ENCODE measurements around the gene PRAC1. TPM values are rescaled to one million over a fixed set of nuclear protein-coding genes. Genes with fewer than 3 reads are reported as not detected.

The PRAC1 gene
- not detected for total RNA-seq
- polyA plus RNA-seq = not detected
- total RNA-seq = 0 reads per million in 6 experiments

GRCh38 chr17:48722201-48722907 is at the start of gene PRAC1:
Gene PRAC1 (minus strand): TSS chr17:48722518. CDS start chr17:48722392, 126 bp downstream.
- ATAC-seq (no peak), DNase-seq (no peak)
- Mint-ChIP-seq H3K27ac (peak within 1 kb of the TSS in 1 of 10 donors; percentile 34), H3K27me3 (peaks cover 61 to 98% (median 83%) of the 10 kb centered on the region in 5 donors), H3K9me3 (peaks cover 0 to 12% (median 3%) of the 10 kb centered on the region in 9 donors), H3K4me1 (peaks cover 20 to 49% (median 44%) of the 10 kb centered on the region in 4 donors), H3K4me3 (peak within 1 kb of the TSS in 8 of 10 donors; percentile 49 to 82 (median 76)), H3K36me3 (peaks cover 0 to 17% (median 13%) of the 10 kb centered on the region in 3 donors)
- POLR2A ChIA-PET = interaction anchor here (1.6 kb wide), 2 partner anchors 10 kb away, joined by 3 read pairs; no protein-coding TSS in a partner anchor

- ATAC-seq (no peak), DNase-seq (no peak)
- no peak overlapping the region for H3K4me3 Mint-ChIP-seq
- H3K9me3 Mint-ChIP-seq = no peaks in the 10 kb centered on the region
- POLR2A ChIA-PET = no interaction called here
- peaks cover 26 to 48% (median 41%) of the 10 kb centered on the region in 5 donors for H3K27me3 Mint-ChIP-seq
- peaks cover 0 to 4% (median 0%) of the 10 kb centered on the region in 3 donors for H3K36me3 Mint-ChIP-seq
- no peak overlapping the region for H3K27ac Mint-ChIP-seq
- H3K4me1 Mint-ChIP-seq = no peaks in the 10 kb centered on the region
Observed at GRCh38 chr17:48770954-48771353, 48.6 kb upstream of the PRAC1 start.

- no peaks in the 10 kb centered on the region for H3K4me1 Mint-ChIP-seq
- peaks cover 26 to 56% (median 41%) of the 10 kb centered on the region in 5 donors for H3K27me3 Mint-ChIP-seq
- H3K27ac Mint-ChIP-seq = no peak overlapping the region
- H3K36me3 Mint-ChIP-seq = peaks cover 0 to 4% (median 0%) of the 10 kb centered on the region in 3 donors
- ATAC-seq (no peak), DNase-seq (no peak)
- POLR2A ChIA-PET = interaction anchor here (0.6 kb wide), 1 partner anchor 134 kb away, joined by 3 read pairs; no protein-coding TSS in a partner anchor
- H3K9me3 Mint-ChIP-seq = no peaks in the 10 kb centered on the region
- no peak overlapping the region for H3K4me3 Mint-ChIP-seq
Observed at GRCh38 chr17:48769009-48769675, 46.8 kb upstream of the PRAC1 start.

GRCh38 chr17:48767263-48767774 is 45.0 kb upstream of the PRAC1 start:
- no peak overlapping the region for H3K4me3 Mint-ChIP-seq
- ATAC-seq = no peak
- no peak overlapping the region for H3K27ac Mint-ChIP-seq
- DNase-seq = no peak
- no peaks in the 10 kb centered on the region for H3K9me3 Mint-ChIP-seq
- H3K4me1 Mint-ChIP-seq = no peaks in the 10 kb centered on the region
- H3K27me3 Mint-ChIP-seq = peaks cover 24 to 73% (median 52%) of the 10 kb centered on the region in 5 donors
- POLR2A ChIA-PET = no interaction called here
- peaks cover 0 to 4% (median 0%) of the 10 kb centered on the region in 3 donors for H3K36me3 Mint-ChIP-seq

GRCh38 chr17:48761114-48761513 is 38.8 kb upstream of the PRAC1 start:
- no peak for DNase-seq
- POLR2A ChIA-PET = no interaction called here
- Mint-ChIP-seq H3K36me3 (no peaks in the 10 kb centered on the region), H3K4me3 (no peak overlapping the region), H3K27ac (no peak overlapping the region), H3K9me3 (peaks cover 0 to 1% (median 0%) of the 10 kb centered on the region in 9 donors), H3K27me3 (peaks cover 35 to 82% (median 68%) of the 10 kb centered on the region in 5 donors), H3K4me1 (no peaks in the 10 kb centered on the region)
- ATAC-seq = no peak

GRCh38 chr17:48760411-48760810 is 38.1 kb upstream of the PRAC1 start:
- Mint-ChIP-seq H3K4me3 (no peak overlapping the region), H3K36me3 (no peaks in the 10 kb centered on the region), H3K4me1 (no peaks in the 10 kb centered on the region), H3K27ac (no peak overlapping the region), H3K9me3 (peaks cover 0 to 1% (median 0%) of the 10 kb centered on the region in 9 donors), H3K27me3 (peaks cover 39 to 84% (median 75%) of the 10 kb centered on the region in 5 donors)
- ATAC-seq (no peak), DNase-seq (no peak)
- POLR2A ChIA-PET = no interaction called here

GRCh38 chr17:48759288-48759687 is 37.0 kb upstream of the PRAC1 start:
- Mint-ChIP-seq H3K36me3 (no peaks in the 10 kb centered on the region), H3K4me3 (no peak overlapping the region), H3K27ac (no peak overlapping the region), H3K4me1 (peaks cover 3 to 10% (median 4%) of the 10 kb centered on the region in 4 donors), H3K9me3 (peaks cover 0 to 2% (median 0%) of the 10 kb centered on the region in 9 donors), H3K27me3 (peaks cover 40 to 88% (median 74%) of the 10 kb centered on the region in 5 donors)
- DNase-seq (no peak), ATAC-seq (no peak)
- POLR2A ChIA-PET = no interaction called here

- POLR2A ChIA-PET = no interaction called here
- Mint-ChIP-seq H3K4me1 (peaks cover 15 to 27% (median 16%) of the 10 kb centered on the region in 4 donors), H3K36me3 (peaks cover 0 to 2% (median 0%) of the 10 kb centered on the region in 3 donors)
Observed at GRCh38 chr17:48757524-48757961, 35.2 kb upstream of the PRAC1 start.

GRCh38 chr17:48756830-48757251 is 34.5 kb upstream of the PRAC1 start:
- ATAC-seq (no peak), DNase-seq (no peak)
- Mint-ChIP-seq H3K27me3 (peaks cover 53 to 88% (median 75%) of the 10 kb centered on the region in 5 donors), H3K9me3 (peaks cover 0 to 3% (median 0%) of the 10 kb centered on the region in 9 donors), H3K4me3 (no peak overlapping the region), H3K4me1 (peaks cover 17 to 33% (median 19%) of the 10 kb centered on the region in 4 donors), H3K27ac (no peak overlapping the region), H3K36me3 (peaks cover 0 to 2% (median 0%) of the 10 kb centered on the region in 3 donors)
- POLR2A ChIA-PET = no interaction called here

More at GRCh38 chr17:48757524-48757961, 35.2 kb upstream of the PRAC1 start:
- H3K9me3 Mint-ChIP-seq = peaks cover 0 to 3% (median 0%) of the 10 kb centered on the region in 9 donors
- no peak overlapping the region for H3K27ac Mint-ChIP-seq
- ATAC-seq (no peak), DNase-seq (no peak)
- no peak overlapping the region for H3K4me3 Mint-ChIP-seq
- H3K27me3 Mint-ChIP-seq = peaks cover 49 to 88% (median 75%) of the 10 kb centered on the region in 5 donors

GRCh38 chr17:48755356-48755755 is 33.0 kb upstream of the PRAC1 start:
- peaks cover 0 to 5% (median 0%) of the 10 kb centered on the region in 9 donors for H3K9me3 Mint-ChIP-seq
- POLR2A ChIA-PET = no interaction called here
- H3K4me1 Mint-ChIP-seq = peaks cover 17 to 40% (median 23%) of the 10 kb centered on the region in 4 donors
- peak overlapping the region in 1 of 10 donors; percentile 84 for H3K27ac Mint-ChIP-seq
- peaks cover 54 to 89% (median 78%) of the 10 kb centered on the region in 5 donors for H3K27me3 Mint-ChIP-seq
- H3K4me3 Mint-ChIP-seq = peak overlapping the region in 5 of 10 donors; percentile 15 to 47 (median 26)
- ATAC-seq (no peak), DNase-seq (no peak)
- peaks cover 0 to 4% (median 0%) of the 10 kb centered on the region in 3 donors for H3K36me3 Mint-ChIP-seq

GRCh38 chr17:48754500-48755261 is 32.4 kb upstream of the PRAC1 start:
- ATAC-seq (peak in 1 of 2 donors; percentile 58), DNase-seq (no peak)
- Mint-ChIP-seq H3K4me3 (peak overlapping the region in 8 of 10 donors; percentile 3 to 47 (median 27)), H3K27me3 (peaks cover 55 to 90% (median 77%) of the 10 kb centered on the region in 5 donors), H3K9me3 (peaks cover 0 to 8% (median 0%) of the 10 kb centered on the region in 9 donors), H3K4me1 (peaks cover 17 to 40% (median 23%) of the 10 kb centered on the region in 4 donors), H3K27ac (peak overlapping the region in 1 of 10 donors; percentile 84), H3K36me3 (peaks cover 0 to 4% (median 0%) of the 10 kb centered on the region in 3 donors)
- POLR2A ChIA-PET = no interaction called here
